NB4 (cell line): ENCODE measurements around the gene PRKG2.

Experiments used
- DNase-seq: peaks from one replicate; pipeline ENCODE4 v3.0.0; 2010; ENCODE audit warnings: low read depth
- H3K4me3 ChIP-seq: one replicate; pipeline ENCODE4 v1.5.1; 2011; ENCODE audit warnings: mild to moderate bottlenecking, low read depth, low read length, moderate library complexity
- MYC ChIP-seq: IDR thresholded peaks from 2 replicates; pipeline ENCODE4 v1.6.1; 2011; ENCODE audit warnings: low read depth, low read length
- POLR2A ChIP-seq: IDR thresholded peaks from 2 replicates; pipeline ENCODE4 v1.6.1; 2011; ENCODE audit warnings: mild to moderate bottlenecking; ENCODE audit not compliant: insufficient read length; ENCODE audit errors: extremely low read depth
- TF ChIP-seq, protein P1 (sequence below): IDR thresholded peaks from one replicate; pipeline ENCODE4 v1.5.1; 2012; ENCODE audit warnings: low read depth, low read length
- TF ChIP-seq, protein P2 (sequence below): IDR thresholded peaks from 2 replicates; pipeline ENCODE4 v1.6.1; 2011; ENCODE audit warnings: low read depth, low read length

The PRKG2 gene

DNA sequence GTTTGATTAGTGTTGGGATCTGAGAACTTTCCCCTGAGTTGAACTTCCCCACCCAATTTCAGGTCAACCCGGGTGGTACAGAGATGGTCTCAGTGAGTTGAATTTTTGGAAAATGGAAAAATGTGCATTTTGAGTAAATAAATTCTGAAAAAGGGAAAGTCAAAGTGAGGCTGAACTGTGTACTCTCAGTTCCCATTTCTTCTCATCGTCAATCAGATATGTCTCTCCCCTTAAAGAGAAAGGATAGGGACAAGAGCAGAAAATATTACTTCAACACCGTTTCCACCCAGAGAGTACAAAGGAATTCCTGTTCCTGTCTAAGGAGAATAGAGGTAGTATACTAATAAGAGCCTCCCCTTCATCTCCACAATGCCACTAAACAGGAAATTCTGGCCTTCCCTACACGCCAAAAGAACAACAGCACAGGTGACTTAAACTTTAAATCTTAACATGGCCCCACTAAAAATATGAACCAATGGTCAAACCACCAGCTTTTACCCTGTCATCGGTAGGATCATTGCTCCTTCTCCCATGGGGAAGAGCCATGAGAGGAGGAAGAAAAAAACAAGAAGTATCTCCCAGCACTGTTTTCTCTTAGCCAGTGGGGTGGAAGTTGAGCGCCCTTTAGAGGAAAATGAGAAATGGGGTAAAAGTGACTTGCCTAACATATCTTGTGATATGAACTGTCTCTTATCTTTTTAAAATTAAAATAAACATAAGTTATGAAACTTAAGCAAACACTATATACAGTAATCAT is 154.3 kb downstream of the PRKG2 start:
- DNase-seq: no peak
- TF ChIP-seq POLR2A (no peak), MYC (no peak)
- TF ChIP-seq, protein P1, sequence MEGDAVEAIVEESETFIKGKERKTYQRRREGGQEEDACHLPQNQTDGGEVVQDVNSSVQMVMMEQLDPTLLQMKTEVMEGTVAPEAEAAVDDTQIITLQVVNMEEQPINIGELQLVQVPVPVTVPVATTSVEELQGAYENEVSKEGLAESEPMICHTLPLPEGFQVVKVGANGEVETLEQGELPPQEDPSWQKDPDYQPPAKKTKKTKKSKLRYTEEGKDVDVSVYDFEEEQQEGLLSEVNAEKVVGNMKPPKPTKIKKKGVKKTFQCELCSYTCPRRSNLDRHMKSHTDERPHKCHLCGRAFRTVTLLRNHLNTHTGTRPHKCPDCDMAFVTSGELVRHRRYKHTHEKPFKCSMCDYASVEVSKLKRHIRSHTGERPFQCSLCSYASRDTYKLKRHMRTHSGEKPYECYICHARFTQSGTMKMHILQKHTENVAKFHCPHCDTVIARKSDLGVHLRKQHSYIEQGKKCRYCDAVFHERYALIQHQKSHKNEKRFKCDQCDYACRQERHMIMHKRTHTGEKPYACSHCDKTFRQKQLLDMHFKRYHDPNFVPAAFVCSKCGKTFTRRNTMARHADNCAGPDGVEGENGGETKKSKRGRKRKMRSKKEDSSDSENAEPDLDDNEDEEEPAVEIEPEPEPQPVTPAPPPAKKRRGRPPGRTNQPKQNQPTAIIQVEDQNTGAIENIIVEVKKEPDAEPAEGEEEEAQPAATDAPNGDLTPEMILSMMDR: no peak
- TF ChIP-seq, protein P2, sequence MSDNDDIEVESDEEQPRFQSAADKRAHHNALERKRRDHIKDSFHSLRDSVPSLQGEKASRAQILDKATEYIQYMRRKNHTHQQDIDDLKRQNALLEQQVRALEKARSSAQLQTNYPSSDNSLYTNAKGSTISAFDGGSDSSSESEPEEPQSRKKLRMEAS: no peak
- H3K4me3 ChIP-seq: no peak overlapping the region

DNA sequence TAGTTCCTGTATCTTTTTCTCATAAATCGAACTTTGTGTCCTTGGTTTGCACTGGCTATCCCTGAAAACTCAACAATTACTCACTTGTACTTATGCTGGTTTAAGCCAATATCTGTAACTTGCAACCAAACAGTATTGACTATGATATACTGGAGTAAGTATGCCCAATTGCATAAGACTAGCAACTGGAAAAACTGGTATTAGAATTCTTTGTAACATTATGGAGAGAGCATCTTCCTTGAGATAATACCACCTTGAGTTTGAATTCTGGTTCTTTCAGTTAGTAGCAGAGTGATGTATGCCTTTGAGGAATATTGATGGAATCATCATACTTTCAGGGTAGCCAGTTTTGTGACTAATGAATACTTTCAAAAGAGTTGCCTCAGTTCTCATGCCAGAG is 156.4 kb downstream of the PRKG2 start:
- H3K4me3 ChIP-seq: no peak overlapping the region
- no peak for DNase-seq
- TF ChIP-seq, protein P2: no peak
- TF ChIP-seq, protein P1: no peak
- TF ChIP-seq MYC (no peak), POLR2A (no peak)

DNA sequence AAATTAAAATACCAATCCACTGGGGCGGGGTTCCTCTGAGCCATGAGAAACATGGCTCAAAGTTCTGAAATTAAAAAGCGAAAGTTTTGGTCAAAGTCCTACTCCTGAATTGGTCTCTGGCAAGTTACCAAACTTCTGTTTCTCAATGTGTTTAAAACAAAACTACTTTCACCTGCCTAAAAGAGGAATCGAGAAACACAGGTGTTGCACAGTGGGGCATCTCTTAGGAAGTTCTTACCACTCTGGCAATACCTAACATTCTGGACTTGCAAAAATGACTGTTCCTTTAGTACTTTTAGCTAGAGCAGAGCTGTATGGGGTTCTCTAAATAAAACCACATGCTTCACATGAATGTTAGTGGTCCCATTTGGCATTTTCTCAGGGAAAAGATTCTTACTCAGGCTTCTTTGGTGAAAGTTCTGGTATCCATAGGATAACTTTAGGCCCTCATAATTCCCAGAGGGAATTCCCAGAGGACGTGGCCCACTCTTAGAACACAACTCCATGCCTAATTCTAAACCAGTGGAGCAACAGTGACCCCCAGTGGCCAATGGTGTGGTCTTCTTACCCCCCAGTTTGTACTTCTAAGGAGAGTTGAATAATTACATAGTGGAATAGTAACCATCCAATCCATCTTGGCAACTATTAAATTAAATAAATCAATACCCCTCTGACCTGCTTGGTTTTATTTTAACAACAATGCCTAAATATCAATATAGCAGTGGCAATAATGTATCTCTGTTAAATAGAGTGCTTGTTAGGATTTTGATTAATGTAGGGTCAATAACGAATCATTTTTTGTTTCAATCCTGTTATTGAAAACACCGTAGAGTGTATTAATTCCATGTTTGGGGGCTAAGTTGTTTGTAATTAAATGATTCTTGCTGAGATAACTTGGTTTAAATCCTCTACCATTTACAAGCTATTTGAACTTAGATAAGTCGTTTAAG is 162.6 kb downstream of the PRKG2 start:
- no peak for TF ChIP-seq MYC
- TF ChIP-seq, protein P1: peak; percentile 75
- H3K4me3 ChIP-seq: no peak overlapping the region
- peak; percentile 52 for DNase-seq

DNA sequence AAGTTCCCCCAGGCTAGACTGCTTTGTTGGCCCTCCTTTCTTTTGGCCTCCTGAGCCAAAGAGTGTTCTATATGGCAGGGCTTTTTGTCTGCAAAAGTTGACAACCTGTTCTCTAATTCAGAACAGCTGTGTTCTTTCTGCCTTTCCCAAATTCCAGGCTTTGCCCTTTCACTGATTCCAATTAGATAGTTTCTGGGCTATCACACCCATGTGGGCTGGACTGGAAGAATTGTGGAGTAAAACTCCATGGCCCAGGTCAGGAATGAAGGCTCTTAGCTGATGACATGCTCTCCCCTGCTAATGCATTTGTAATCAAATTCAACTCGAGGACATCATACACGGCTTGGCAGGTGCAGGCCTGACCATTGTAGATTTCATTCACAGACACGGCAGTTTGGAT is 165.1 kb downstream of the PRKG2 start:
- TF ChIP-seq, protein P2: no peak
- TF ChIP-seq, protein P1: no peak
- TF ChIP-seq MYC (no peak), POLR2A (no peak)
- DNase-seq: no peak
- H3K4me3 ChIP-seq: no peak overlapping the region

DNA sequence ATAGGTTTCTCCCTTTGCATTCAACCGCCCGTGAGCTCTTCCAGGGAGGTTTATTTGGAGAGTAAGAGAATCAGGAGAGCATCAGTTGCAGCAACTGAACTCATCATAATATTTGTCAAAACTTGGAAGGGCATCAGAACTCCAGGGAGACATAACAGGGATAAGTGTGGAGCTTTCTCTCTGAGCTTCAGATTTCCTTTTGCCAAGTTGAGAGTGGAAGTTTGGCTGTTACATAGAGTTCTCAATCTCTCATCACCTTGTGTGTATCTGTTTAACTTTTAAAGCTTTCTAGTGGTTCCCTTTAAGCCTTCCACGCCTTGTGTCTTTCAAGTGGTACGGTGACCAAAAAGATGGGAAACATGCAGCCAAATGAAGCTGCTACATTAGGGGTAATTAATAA is 165.7 kb downstream of the PRKG2 start:
- DNase-seq: no peak
- no peak overlapping the region for H3K4me3 ChIP-seq
- TF ChIP-seq POLR2A (no peak), MYC (no peak)
- TF ChIP-seq, protein P1: no peak
- TF ChIP-seq, protein P2: no peak
